ENCODE data around the gene UBE2D2.
"Not testable (repeated sequence)": the region's sequence is repeated elsewhere in the genome, so short reads cannot be mapped to it uniquely, and the experiment has no call there.

UBE2D2 gene

GRCh38 chr5:139549162-139549894 lies 11.8 kb upstream of the UBE2D2 start:
- no peak for DNase-seq

GRCh38 chr5:139550051-139550872 lies 10.9 kb upstream of the UBE2D2 start:
- not testable (repeated sequence) for DNase-seq

- DNase-seq = no peak
These were observed 9.8 kb upstream of the UBE2D2 start for GRCh38 chr5:139551191-139551889.

- no peak for DNase-seq
These were observed 8.1 kb upstream of the UBE2D2 start for GRCh38 chr5:139552893-139553575.

- no peak for DNase-seq
These were observed 6.9 kb upstream of the UBE2D2 start for GRCh38 chr5:139554264-139554663.

- no peak for DNase-seq
These were observed 3.3 kb upstream of the UBE2D2 start for GRCh38 chr5:139557811-139558210.

- DNase-seq = no peak
These were observed 714 bp downstream of the UBE2D2 start for GRCh38 chr5:139561655-139562451.

- DNase-seq = no peak
These were observed 1.7 kb downstream of the UBE2D2 start for GRCh38 chr5:139562847-139563246.

- no peak for DNase-seq
These were observed 4.5 kb downstream of the UBE2D2 start for GRCh38 chr5:139565411-139566305.

GRCh38 chr5:139566611-139567010 lies 5.5 kb downstream of the UBE2D2 start:
- DNase-seq = no peak

GRCh38 chr5:139569270-139569955 lies 8.3 kb downstream of the UBE2D2 start:
- no peak for DNase-seq

- no peak for DNase-seq
These were observed 10.4 kb downstream of the UBE2D2 start for GRCh38 chr5:139571543-139571942.

GRCh38 chr5:139571966-139572365 lies 10.8 kb downstream of the UBE2D2 start:
- no peak for DNase-seq

- DNase-seq = no peak
These were observed 13.6 kb downstream of the UBE2D2 start for GRCh38 chr5:139574641-139575312.

- DNase-seq = no peak
These were observed 14.1 kb downstream of the UBE2D2 start for GRCh38 chr5:139575313-139575646.

GRCh38 chr5:139575751-139576150 lies 14.6 kb downstream of the UBE2D2 start:
- no peak for DNase-seq

- no peak for DNase-seq
These were observed 16.7 kb downstream of the UBE2D2 start for GRCh38 chr5:139577689-139578290.

- DNase-seq = no peak
These were observed 17.2 kb downstream of the UBE2D2 start for GRCh38 chr5:139578325-139578724.

GRCh38 chr5:139582181-139582580 lies 21.0 kb downstream of the UBE2D2 start:
- not testable (repeated sequence) for DNase-seq
